Caco-2 (cell line): ENCODE results near the gene RBFOX1. TPM values are rescaled to one million over a fixed set of nuclear protein-coding genes. Genes with fewer than 3 reads are reported as not detected.

ENCODE experiments used
- BruUV-seq: library from RNA; stranded (reverse); fragments of 400-500 nt; replicated peaks from 2 replicates; lab custom pipeline; 2021; lab: Mats Ljungman, UMichigan
- CTCF ChIA-PET: fragments of 300-600 bp; sonication (Branson Sonifier 250); formaldehyde crosslinking; loops from one replicate; lab custom pipeline; 2022; ENCODE audit warnings: antibody characterized with exemption; lab: Charles Lee
- POLR2A ChIA-PET: fragments of 300-600 bp; sonication (Branson Sonifier 250); formaldehyde crosslinking; loops from one replicate; lab custom pipeline; 2022; ENCODE audit warnings: antibody characterized with exemption; lab: Charles Lee
- DNase-seq, 2 experiments: peaks; one replicate each; pipeline versions ENCODE4 v3.0.0 to v3.0.0-alpha.2; 2020 to 2022
- H3K27me3 ChIP-seq: replicated peaks from 2 replicates; pipeline ENCODE4 v1.6.0; 2011; ENCODE audit warnings: low read length; ENCODE audit not compliant: control insufficient read depth, insufficient read depth
- H3K36me3 ChIP-seq: 2 replicates; pipeline ENCODE4 v1.5.1; 2011; ENCODE audit warnings: low read length; ENCODE audit not compliant: control insufficient read depth, insufficient read depth
- H3K4me1 ChIP-seq: fragments of 250-450 bp; sonication (Bioruptor Pico); 2 replicates; pipeline ENCODE4 v1.5.1; 2020; ENCODE audit warnings: mild to moderate bottlenecking
- H3K4me3 ChIP-seq: 2 replicates; pipeline ENCODE4 v1.5.1; 2011; ENCODE audit warnings: low read depth, mild to moderate bottlenecking, control low read depth, low read length
- H3K9me3 ChIP-seq: fragments of 250-450 bp; sonication (Bioruptor Pico); 2 replicates; pipeline ENCODE4 v1.5.1; 2020; ENCODE audit warnings: mild to moderate bottlenecking, moderate library complexity
- H3K27ac Mint-ChIP-seq: one replicate; pipeline ENCODE4 v1.8.0; 2022; ENCODE audit warnings: mixed read lengths; ENCODE audit not compliant: unreplicated experiment
- H3K27me3 Mint-ChIP-seq: one replicate; pipeline ENCODE4 v1.8.0; 2022; ENCODE audit warnings: mixed read lengths; ENCODE audit not compliant: insufficient read depth, unreplicated experiment
- H3K36me3 Mint-ChIP-seq: one replicate; pipeline ENCODE4 v1.8.0; 2022; ENCODE audit warnings: mild to moderate bottlenecking, mixed read lengths; ENCODE audit not compliant: insufficient read depth, unreplicated experiment
- H3K4me1 Mint-ChIP-seq: one replicate; pipeline ENCODE4 v1.8.0; 2022; ENCODE audit warnings: low read depth, mixed read lengths; ENCODE audit not compliant: unreplicated experiment
- H3K4me3 Mint-ChIP-seq: one replicate; pipeline ENCODE4 v1.8.0; 2022; ENCODE audit warnings: mild to moderate bottlenecking, moderate library complexity, mixed read lengths; ENCODE audit not compliant: unreplicated experiment
- H3K9me3 Mint-ChIP-seq: one replicate; pipeline ENCODE4 v1.8.0; 2022; ENCODE audit warnings: mixed read lengths; ENCODE audit not compliant: unreplicated experiment
- intact Hi-C: fragments of 100-400 bp; cut with micrococcal nuclease; formaldehyde crosslinking; loops from one replicate; pipeline ENCODE4 v1.10.0; 2022; ENCODE audit not compliant: unreplicated experiment
- total RNA-seq: library from RNA; stranded (reverse); gene quantifications from 2 replicates; pipeline ENCODE4 v1.2.3, GENCODE V29; 2022
- TF ChIP-seq, protein P1 (sequence below), 2 experiments: fragments of 200-600 bp in 1 of 2; IDR thresholded peaks; 1 replicate in 1 of 2; 2 replicates in 1 of 2; pipeline versions ENCODE4 v1.5.1 to v1.8.0; 2011 to 2022; ENCODE audit warnings: antibody characterized with exemption in 1 of 2, control low read depth in 1 of 2, inconsistent platforms in 1 of 2, low read depth in 1 of 2, low read length in 1 of 2, mild to moderate bottlenecking in 1 of 2, moderate library complexity in 1 of 2; ENCODE audit not compliant: insufficient read depth in 1 of 2, severe bottlenecking in 1 of 2, unreplicated experiment in 1 of 2

The RBFOX1 gene
- total RNA-seq, 1 experiment from 2014 or later, result 0.91 TPM

DNA sequence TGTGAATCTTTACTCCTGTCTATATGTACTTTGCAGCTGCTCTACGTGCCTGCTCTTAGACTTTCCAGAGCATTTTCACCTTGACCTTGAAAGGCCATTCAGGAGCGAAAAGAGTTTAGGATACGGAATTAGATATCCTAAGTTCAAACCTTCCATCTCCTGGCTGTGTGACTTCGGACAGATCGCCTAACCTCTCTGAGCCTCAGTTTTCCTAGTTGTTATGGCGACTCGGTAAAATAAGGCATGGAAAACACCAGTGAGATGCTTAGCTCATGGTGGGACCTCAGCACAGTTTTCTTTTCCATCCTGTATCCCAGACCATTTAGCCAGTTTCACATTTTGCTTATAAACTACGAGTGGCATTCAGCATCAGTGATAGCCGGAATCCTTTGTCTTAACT lies 233.7 kb downstream of the RBFOX1 start:
- Mint-ChIP-seq H3K27me3 (peaks cover 11% of the 10 kb centered on the region), H3K9me3 (no peaks in the 10 kb centered on the region), H3K36me3 (no peaks in the 10 kb centered on the region), H3K27ac (no peak overlapping the region), H3K4me3 (no peak overlapping the region), H3K4me1 (no peaks in the 10 kb centered on the region)
- TF ChIP-seq, protein P1, sequence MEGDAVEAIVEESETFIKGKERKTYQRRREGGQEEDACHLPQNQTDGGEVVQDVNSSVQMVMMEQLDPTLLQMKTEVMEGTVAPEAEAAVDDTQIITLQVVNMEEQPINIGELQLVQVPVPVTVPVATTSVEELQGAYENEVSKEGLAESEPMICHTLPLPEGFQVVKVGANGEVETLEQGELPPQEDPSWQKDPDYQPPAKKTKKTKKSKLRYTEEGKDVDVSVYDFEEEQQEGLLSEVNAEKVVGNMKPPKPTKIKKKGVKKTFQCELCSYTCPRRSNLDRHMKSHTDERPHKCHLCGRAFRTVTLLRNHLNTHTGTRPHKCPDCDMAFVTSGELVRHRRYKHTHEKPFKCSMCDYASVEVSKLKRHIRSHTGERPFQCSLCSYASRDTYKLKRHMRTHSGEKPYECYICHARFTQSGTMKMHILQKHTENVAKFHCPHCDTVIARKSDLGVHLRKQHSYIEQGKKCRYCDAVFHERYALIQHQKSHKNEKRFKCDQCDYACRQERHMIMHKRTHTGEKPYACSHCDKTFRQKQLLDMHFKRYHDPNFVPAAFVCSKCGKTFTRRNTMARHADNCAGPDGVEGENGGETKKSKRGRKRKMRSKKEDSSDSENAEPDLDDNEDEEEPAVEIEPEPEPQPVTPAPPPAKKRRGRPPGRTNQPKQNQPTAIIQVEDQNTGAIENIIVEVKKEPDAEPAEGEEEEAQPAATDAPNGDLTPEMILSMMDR (IDR thresholded peaks at IDR 0.05; ENCODE audit: insufficient read depth in 1 of 2, low read depth in 1 of 2, low read length in 1 of 2, severe bottlenecking in 1 of 2, unreplicated experiment in 1 of 2), result no peak
- BruUV-seq, result no TSS peak
- no peaks in the 10 kb centered on the region for H3K36me3 ChIP-seq
- H3K27me3 ChIP-seq, result no peaks in the 10 kb centered on the region
- CTCF ChIA-PET, result no interaction called here
- H3K9me3 ChIP-seq, result no peaks in the 10 kb centered on the region
- DNase-seq, result no peak
- POLR2A ChIA-PET, result no interaction called here
- no peak overlapping the region for H3K4me3 ChIP-seq
- no peaks in the 10 kb centered on the region for H3K4me1 ChIP-seq
- intact Hi-C loops, result no loop called here

DNA sequence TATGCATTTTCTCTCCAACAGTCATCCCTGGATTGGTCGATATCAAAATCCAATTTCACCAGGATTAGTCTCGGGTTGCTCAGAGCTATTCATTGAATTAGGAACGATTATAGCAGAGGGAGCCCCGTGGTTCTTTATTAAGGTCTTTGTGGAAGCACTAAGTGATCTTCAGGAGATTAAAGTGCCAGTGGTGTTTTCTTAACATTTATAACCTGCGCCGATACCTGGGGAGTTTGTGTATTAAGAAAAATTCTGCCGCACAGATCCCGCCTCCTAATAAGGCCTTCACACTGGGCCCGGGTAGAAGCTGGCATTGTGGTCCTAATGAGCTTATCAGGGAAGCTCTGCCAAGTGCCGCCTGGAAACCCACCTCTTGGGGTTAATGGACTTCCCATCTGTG lies 238.7 kb downstream of the RBFOX1 start:
- intact Hi-C loops, result no loop called here
- TF ChIP-seq, protein P1 (IDR thresholded peaks at IDR 0.05; ENCODE audit: insufficient read depth in 1 of 2, low read depth in 1 of 2, low read length in 1 of 2, severe bottlenecking in 1 of 2, unreplicated experiment in 1 of 2), result no peak
- H3K27me3 Mint-ChIP-seq, result peaks cover 3% of the 10 kb centered on the region
- no peak for DNase-seq
- H3K27ac Mint-ChIP-seq, result no peak overlapping the region
- H3K4me3 Mint-ChIP-seq, result no peak overlapping the region
- H3K4me1 ChIP-seq, result no peaks in the 10 kb centered on the region
- H3K9me3 ChIP-seq, result no peaks in the 10 kb centered on the region
- no peaks in the 10 kb centered on the region for H3K36me3 ChIP-seq
- ChIA-PET CTCF (no interaction called here), POLR2A (no interaction called here)
- no peaks in the 10 kb centered on the region for H3K27me3 ChIP-seq
- no peaks in the 10 kb centered on the region for H3K36me3 Mint-ChIP-seq
- no TSS peak for BruUV-seq
- no peaks in the 10 kb centered on the region for H3K4me1 Mint-ChIP-seq
- no peaks in the 10 kb centered on the region for H3K9me3 Mint-ChIP-seq
- H3K4me3 ChIP-seq, result no peak overlapping the region

DNA sequence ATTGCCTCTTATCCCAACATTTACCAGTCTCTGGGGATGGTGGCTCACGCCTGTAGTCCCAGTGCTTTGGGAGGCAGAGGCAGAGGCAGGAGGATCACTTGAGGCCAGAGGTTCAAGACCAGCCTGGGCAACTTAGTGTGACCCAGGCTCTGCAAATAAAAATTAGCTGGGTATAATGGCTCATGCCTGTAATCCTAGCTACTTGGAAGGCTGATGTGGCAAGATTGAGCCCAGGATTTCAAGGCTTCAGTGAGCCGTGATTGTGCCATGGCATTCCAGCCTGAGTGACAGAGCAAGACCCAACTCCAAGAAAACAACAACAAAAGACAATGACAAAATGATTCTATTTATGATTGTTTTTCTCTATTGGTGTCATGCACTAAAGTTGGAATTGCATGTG lies 244.9 kb downstream of the RBFOX1 start:
- H3K4me3 ChIP-seq, result no peak overlapping the region
- H3K27ac Mint-ChIP-seq, result no peak overlapping the region
- H3K27me3 ChIP-seq, result no peaks in the 10 kb centered on the region
- ChIA-PET POLR2A (no interaction called here), CTCF (no interaction called here)
- intact Hi-C loops, result no loop called here
- no peaks in the 10 kb centered on the region for H3K9me3 Mint-ChIP-seq
- H3K4me1 ChIP-seq, result no peaks in the 10 kb centered on the region
- BruUV-seq, result no TSS peak
- H3K36me3 Mint-ChIP-seq, result no peaks in the 10 kb centered on the region
- DNase-seq, result no peak
- H3K4me3 Mint-ChIP-seq, result no peak overlapping the region
- H3K36me3 ChIP-seq, result no peaks in the 10 kb centered on the region
- H3K4me1 Mint-ChIP-seq, result no peaks in the 10 kb centered on the region
- no peaks in the 10 kb centered on the region for H3K9me3 ChIP-seq
- peaks cover 7% of the 10 kb centered on the region for H3K27me3 Mint-ChIP-seq
- TF ChIP-seq, protein P1 (IDR thresholded peaks at IDR 0.05; ENCODE audit: insufficient read depth in 1 of 2, low read depth in 1 of 2, low read length in 1 of 2, severe bottlenecking in 1 of 2, unreplicated experiment in 1 of 2), result no peak
